HepG2 (cell line): ENCODE results near the gene PWP2.
"Not testable (repeated sequence)": the region's sequence is repeated elsewhere in the genome, so short reads cannot be mapped to it uniquely, and the experiment has no call there.

Experiments
- CEBPG ChIP-seq: IDR thresholded peaks from 2 replicates; pipeline ENCODE4 v1.6.1; 2016
- HDAC2 ChIP-seq: sonication (generic); formaldehyde crosslinking; IDR thresholded peaks from 2 replicates; pipeline ENCODE4 v1.4.0; 2020; ENCODE audit warnings: missing genetic modification reagents
- HDAC6 ChIP-seq: fragments of 200-600 bp; sonication (generic); IDR thresholded peaks from 2 replicates; pipeline ENCODE4 v1.7.0; 2017; ENCODE audit warnings: mild to moderate bottlenecking, antibody characterized with exemption, low read length, low read depth
- ZNF850 ChIP-seq: sonication (generic); formaldehyde crosslinking; conservative IDR thresholded peaks from 2 replicates; pipeline ENCODE4 v1.9.0; 2021; ENCODE audit warnings: mild to moderate bottlenecking, missing genetic modification reagents
- TF ChIP-seq, protein P1 (sequence below): sonication (generic); IDR thresholded peaks from 2 replicates; pipeline ENCODE4 v1.6.1; 2016; ENCODE audit warnings: low read depth, borderline replicate concordance
- TF ChIP-seq, protein P2 (sequence below): sonication (generic); formaldehyde crosslinking; IDR thresholded peaks from 2 replicates; pipeline ENCODE4 v1.4.0; 2020; ENCODE audit warnings: low read depth, mild to moderate bottlenecking, missing genetic modification reagents

DNA sequence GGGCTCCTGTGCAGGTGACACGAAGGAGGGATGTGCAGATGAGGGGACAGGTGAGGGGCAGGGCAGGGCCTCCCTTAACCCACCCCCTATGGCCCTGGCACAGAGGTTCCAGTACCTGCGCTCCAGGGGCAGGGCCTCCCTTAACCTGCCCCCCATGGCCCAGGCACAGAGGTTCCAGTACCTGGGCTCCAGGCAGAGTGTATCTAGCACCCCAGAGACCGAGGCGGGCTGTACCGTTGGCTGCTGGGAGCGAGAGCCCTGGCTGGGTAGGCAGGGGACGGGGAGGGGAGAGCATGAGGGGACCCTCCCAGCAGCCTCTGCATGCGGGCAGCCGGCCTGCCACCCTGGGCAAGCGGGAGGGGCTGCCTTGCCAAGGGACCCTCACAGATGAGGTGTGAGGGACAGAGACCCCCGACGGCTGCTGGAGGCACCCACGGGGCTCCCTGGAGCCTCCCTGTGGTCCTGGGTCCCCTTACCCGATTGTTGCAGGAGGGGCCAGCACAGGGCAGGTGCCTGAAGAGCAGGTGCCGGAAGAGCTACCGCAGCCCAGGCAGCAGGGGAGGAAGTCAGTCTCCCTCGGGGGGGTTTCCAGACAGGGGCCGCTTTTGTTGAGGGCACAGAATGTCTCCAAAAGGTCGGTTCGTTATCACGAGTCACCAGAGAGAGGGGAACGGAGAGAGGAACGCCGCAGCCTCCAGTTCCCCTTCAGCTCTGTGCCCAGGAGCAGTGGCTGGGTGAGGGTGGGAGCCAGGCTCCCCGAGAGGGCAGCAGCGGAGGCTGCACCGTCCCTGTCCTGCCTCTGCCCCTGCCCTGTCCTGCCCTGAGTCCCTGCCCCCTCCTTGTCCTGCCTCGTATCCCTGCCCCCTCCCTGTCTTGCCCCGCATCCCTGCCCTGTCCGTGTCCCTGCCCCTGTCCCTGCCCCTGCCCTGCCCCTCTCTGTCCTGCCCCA lies 52.4 kb downstream of the PWP2 start:
- TF ChIP-seq, protein P1, sequence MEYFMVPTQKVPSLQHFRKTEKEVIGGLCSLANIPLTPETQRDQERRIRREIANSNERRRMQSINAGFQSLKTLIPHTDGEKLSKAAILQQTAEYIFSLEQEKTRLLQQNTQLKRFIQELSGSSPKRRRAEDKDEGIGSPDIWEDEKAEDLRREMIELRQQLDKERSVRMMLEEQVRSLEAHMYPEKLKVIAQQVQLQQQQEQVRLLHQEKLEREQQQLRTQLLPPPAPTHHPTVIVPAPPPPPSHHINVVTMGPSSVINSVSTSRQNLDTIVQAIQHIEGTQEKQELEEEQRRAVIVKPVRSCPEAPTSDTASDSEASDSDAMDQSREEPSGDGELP: not testable (repeated sequence)
- not testable (repeated sequence) for TF ChIP-seq HDAC6; ZNF850 (CRISPR knock-in tag); CEBPG (CRISPR knock-in tag); HDAC2 (CRISPR knock-in tag)
- TF ChIP-seq, protein P2, sequence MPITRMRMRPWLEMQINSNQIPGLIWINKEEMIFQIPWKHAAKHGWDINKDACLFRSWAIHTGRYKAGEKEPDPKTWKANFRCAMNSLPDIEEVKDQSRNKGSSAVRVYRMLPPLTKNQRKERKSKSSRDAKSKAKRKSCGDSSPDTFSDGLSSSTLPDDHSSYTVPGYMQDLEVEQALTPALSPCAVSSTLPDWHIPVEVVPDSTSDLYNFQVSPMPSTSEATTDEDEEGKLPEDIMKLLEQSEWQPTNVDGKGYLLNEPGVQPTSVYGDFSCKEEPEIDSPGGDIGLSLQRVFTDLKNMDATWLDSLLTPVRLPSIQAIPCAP (CRISPR knock-in tag): not testable (repeated sequence)
